ENCODE measurements around the gene GIT2.

Gene GIT2

DNA sequence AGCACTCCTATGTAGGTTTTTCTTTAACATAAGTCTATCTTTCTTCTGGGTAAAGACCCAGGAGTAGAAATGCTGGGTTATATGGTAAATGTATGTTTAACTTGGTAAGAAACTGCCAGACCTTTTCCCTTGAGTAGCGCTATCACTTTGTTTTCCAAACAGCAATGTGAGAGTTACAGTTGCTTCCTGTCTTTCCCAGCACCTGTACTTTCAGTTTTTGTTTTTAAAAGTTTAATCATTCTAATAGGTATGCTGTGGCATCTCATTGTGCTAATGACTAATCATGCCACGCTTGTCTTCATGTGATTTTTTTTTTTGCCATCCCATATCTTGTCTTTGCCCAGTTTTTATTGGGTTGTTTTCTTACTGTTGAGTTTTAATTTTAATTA is 28.1 kb downstream of the GIT2 start:
- DNase-seq: no peak

DNA sequence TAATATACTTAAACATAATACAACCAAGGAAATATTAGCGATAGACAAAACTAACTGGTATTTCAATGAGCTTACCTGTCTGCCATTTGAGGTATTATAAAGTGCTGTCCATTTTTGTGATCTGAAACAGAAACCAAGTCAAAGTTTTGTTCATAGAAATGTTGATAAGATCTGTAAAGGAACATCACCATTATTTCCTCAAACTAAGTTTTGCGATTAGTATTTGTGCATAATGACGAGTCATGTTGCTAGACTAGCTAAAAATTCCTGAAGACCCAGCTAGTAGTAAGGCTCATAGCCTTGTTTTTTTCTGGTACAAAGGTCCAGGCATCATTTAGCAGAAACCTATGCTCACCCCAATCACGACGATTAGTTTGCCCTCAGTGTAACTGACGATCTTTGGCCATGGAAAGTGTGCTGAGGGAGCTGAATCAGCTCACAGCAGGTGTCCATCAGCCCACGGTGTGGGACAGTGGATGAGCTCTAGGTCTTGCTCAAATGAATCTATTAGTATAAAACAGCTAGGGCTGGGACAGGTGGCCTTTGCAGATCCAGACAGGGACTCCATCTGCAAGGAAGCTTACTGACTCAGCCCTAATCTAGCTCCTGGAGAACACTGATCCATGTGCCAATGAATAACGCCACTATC is 28.7 kb downstream of the GIT2 start:
- no peak for DNase-seq

GRCh38 chr12:109966546-109966945 is 29.6 kb downstream of the GIT2 start:
- no peak for DNase-seq

- DNase-seq: no peak
These were observed 32.3 kb downstream of the GIT2 start for GRCh38 chr12:109963743-109964429.

- DNase-seq: no peak
These were observed 32.8 kb downstream of the GIT2 start for GRCh38 chr12:109963330-109963729.

- no peak for DNase-seq
These were observed 33.8 kb downstream of the GIT2 start for GRCh38 chr12:109962398-109962797.

DNA sequence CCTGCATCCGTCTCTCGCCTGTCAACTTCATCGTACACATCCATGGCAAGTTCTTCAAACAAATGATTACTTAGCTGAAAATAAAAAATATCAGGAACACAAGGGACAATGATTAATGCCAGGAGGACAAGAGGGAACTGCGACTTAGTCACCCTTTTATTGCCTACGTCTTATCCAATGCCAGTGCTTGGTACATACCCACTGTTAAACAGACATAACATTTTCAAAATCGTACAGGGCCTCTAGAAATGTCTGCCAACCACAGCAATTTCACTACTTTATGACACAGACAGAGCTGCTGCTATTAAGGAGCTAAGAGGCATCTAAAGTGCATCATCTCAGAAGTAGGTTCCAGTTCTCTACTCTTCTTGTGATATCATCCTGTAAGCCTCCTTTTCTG is 34.6 kb downstream of the GIT2 start:
- DNase-seq: no peak

- no peak for DNase-seq
These were observed 35.0 kb downstream of the GIT2 start for GRCh38 chr12:109961201-109961600.

- DNase-seq: no peak
These were observed 36.6 kb downstream of the GIT2 start for GRCh38 chr12:109959411-109960093.

DNA sequence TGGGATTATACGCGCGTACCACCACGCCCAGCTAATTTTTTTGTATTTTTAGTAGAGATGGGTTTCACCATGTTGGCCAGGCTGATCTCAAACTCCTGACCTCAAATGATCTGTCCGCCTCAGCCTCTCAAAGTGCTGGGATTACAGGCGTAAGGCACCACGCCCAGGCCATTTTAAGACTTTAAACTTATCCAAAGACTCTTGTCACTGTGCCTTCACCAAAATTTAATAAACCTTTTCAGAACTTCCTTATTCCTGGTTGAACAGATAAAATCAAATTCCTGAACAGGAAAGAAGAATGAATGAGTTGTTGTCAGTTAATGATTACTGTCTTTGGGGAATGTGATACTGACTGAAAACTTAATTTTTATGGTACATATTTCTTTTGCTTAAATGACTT is 37.8 kb downstream of the GIT2 start:
- no peak for DNase-seq

DNA sequence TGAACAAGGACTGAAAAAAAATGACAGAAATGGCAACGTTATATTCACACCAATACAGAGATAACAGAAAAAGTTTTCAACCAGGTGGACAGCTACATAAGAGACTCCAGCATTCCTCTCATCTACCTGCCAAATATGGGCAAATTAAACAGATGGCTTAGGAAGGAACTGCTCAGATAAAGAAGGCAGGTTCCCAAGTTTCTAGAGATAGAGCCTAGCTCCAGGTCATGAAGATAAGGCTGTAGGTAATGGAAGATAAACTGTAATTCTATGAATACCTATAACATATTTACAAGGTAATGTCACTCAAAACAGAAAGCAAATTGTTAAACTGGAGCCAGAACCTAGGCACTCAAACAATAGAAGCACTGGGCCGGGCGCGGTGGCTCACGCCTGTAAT is 42.5 kb downstream of the GIT2 start:
- no peak for DNase-seq

DNA sequence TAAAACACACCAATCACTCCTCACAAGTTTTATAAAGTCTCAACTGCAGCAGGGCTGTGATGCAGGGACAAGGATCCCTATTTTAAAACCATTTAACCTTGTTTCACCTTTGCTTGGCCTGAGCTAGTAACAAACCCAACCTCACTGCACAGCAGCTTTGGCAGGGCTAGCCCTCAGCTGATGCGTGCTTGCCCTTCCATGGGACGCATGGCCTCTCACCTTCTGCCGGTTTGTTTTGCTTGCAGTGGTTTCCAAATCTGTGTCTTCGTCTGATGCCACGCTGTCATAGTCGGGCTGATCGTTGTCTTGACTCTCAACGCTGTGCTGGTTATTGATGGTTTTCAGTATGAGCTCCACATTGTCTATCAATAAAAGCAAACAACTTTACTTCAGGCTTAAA is 43.3 kb downstream of the GIT2 start:
- no peak for DNase-seq

DNA sequence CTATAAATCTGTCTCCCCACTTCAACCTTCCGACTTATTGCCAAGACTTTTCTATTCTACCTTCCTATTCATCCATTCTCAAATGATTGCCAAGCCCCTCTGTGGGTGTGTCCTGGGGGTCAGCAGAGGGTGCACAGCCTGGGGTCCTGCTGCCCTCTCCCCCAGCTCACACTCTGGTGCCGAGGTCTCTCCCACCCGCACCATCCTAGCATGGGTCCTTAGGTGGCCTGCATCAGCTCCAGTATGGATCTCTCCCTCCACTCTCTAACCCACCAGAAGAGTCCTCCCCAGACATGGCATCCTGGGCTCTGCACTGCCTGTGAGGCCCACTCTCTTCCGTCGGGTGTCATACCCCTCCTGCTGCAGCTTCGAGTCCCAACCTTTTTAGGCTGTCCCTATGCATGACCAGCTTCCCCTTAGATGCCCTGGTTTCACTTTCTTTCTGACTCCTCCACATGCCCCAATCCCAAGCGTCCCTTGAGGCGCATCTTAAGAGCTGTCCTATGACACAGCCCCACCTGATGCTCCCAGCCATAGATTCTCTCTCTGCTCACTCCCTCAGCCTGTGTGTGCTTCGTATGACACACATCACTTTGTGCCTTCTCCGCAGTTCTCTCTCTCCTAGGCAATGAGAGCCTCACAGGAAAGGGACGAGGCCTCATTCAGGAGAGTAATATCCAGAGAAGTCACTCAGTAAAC is 43.9 kb downstream of the GIT2 start:
- DNase-seq: no peak

GRCh38 chr12:109951751-109952150 is 44.4 kb downstream of the GIT2 start:
- no peak for DNase-seq

GRCh38 chr12:109951136-109951535 is 45.0 kb downstream of the GIT2 start:
- DNase-seq: no peak

DNA sequence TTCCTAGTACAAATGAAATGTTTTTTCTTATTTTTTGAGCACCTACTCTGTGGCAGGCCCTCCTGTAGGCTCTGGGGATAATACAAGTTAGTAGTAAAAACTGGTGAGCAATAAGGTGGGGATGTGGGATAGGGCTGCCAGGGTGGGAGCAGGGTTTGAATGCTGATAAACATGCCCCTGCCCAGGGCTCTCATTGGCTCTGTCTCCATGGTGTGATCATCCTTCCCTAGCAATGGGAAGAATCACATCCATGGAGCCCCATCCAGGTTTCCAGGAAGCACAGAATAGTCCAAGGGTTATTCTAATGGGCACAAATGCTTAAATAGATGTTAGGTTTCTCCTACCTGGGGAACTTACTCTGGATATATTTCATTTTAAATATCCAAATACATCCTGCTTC is 45.5 kb downstream of the GIT2 start:
- no peak for DNase-seq

- no peak for DNase-seq
These were observed 47.1 kb downstream of the GIT2 start for GRCh38 chr12:109949089-109949488.

DNA sequence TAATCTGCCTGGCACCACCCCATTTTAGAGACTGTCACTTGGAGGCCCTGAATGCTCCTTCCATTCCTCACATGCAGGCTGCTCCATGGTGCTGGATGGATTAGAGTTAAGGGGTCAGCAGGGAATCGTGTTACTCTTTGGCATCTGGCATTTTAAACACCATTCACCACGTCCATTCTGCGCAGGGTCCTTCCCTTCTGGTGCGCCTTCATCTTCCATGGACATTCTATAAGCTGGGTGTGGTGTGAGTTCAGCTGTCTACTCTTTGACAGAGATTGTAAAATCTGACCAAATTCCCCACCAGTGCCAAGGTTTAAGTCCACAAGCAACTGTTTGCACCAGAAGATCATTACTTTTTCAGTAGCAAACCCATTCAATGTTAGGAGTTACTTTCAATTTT is 47.8 kb downstream of the GIT2 start:
- DNase-seq: no peak

- no peak for DNase-seq
These were observed 48.6 kb downstream of the GIT2 start for GRCh38 chr12:109947521-109947920.

- DNase-seq: no peak
These were observed 49.3 kb downstream of the GIT2 start for GRCh38 chr12:109946913-109947312.

DNA sequence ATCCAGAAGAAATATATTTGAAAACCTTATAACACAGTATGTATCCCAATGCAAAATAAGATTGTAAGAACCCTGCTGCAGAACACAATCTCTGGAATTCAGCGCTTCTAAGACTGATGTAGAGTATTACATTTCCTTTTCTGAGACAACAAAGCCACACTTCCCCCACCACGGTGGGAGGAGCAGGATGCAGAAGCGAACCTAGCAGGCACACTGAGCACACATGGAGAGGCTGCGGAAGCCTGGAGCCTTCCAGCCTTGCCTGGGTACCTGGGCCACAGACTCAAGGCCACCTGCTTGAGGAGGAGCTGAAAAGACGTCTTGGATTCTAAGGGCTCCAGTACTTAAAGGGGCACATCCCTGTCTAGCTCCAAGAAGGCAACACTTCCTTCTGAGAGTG is 49.7 kb downstream of the GIT2 start:
- DNase-seq: no peak

DNA sequence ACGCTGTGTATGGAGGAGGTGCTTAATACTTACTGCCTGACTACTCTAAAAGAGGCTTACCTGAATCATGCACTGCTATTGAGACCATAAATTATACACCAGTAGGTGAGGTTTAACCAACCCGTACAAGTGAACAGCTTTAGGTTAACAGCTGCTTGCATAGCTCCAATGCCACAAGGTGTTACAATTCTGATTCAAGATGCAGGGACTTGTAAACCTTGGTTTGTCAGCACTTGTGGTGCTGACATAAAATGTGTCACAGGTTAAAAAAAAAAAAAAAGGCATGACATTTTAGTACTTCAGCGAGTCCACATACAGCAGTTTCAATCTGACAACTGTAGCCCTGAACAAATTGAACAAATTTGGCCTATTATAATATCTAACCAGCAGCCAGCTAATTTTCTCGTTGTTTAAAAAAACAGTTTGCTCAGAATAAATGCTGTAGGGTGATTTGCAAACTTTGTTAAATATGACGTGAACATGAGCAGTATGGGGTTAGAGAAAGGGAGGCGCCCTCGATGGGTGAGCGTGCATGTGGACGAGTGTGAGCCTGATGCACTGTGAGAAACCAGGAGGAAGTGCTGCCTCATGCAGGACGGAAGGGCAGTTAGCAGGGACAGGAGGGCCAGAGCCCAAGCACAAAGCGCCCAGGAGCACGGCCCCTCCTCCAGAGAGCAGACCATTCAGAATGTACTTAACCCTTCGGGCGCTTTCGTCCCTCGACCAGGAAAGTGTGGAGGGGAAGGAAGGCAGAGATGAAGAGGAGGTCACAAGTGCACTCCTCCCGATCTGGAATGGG is 51.4 kb downstream of the GIT2 start:
- DNase-seq: no peak

DNA sequence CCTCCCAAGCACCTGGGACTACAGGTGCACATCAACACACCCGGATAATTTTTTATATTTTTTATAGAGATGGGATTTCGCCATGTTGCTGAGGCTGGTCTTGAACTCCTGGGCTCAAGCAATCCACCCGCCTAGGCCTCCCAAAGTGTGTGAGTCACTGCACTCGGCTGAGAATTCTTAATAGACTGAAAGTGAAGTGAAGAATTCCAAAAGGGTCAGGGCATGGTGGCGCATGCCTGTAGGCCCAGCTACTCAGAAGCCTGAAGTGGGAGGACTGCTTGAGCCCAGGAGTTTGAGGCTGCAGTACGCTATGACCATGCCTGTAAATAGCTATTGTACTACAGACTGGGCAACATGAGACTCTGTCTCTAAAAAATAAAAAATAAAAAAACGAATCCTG is 52.4 kb downstream of the GIT2 start:
- DNase-seq: no peak

All from stimulated activated CD4-positive, alpha-beta T cell treated with anti-CD3 and anti-CD28 coated beads, Interleukin-12 subunit alpha, Interleukin-12 subunit beta, amount 100 ng/mL, for 4 hours (primary cell).